ENCODE data around the gene CYTH1. TPM values are rescaled to one million over a fixed set of nuclear protein-coding genes. Genes with fewer than 3 reads are reported as not detected.
"Not testable (repeated sequence)": the region's sequence is repeated elsewhere in the genome, so short reads cannot be mapped to it uniquely, and the experiment has no call there.

CYTH1 gene
- total RNA-seq, 1 donor from 2014 or later = 62.9 TPM

GRCh38 chr17:78674595-78675315 is 107.3 kb downstream of the CYTH1 start:
- no peaks in the 10 kb centered on the region for H3K9me3 ChIP-seq
- H3K4me1 ChIP-seq = peaks cover 6% of the 10 kb centered on the region
- DNase-seq (ENCODE audit: extremely low spot score in 2 of 2) = no peak
- no peak overlapping the region for H3K4me3 ChIP-seq
- intact Hi-C loops (cut with DNase I) = no loop called here
- no peak overlapping the region for H3K27ac ChIP-seq
- TF ChIP-seq POLR2A (IDR thresholded peaks at IDR 0.05) (no peak), CTCF (IDR thresholded peaks at IDR 0.05) (no peak), POLR2AphosphoS5 (IDR thresholded peaks at IDR 0.05; ENCODE audit: insufficient read depth in 1 of 2, low read depth in 1 of 2) (no peak)
- H3K36me3 ChIP-seq = peaks cover 0 to 50% of the 10 kb centered on the region in 2 donors
- no peaks in the 10 kb centered on the region for H3K27me3 ChIP-seq

GRCh38 chr17:78674156-78674555 is 107.9 kb downstream of the CYTH1 start:
- no peak for DNase-seq (ENCODE audit: extremely low spot score in 2 of 2)
- Histone ChIP-seq H3K4me1 (peaks cover 6% of the 10 kb centered on the region), H3K9me3 (no peaks in the 10 kb centered on the region), H3K4me3 (no peak overlapping the region), H3K27me3 (no peaks in the 10 kb centered on the region), H3K36me3 (peaks cover 0 to 45% of the 10 kb centered on the region in 2 donors), H3K27ac (no peak overlapping the region)
- intact Hi-C loops (cut with DNase I) = no loop called here
- TF ChIP-seq POLR2AphosphoS5 (IDR thresholded peaks at IDR 0.05; ENCODE audit: insufficient read depth in 1 of 2, low read depth in 1 of 2) (no peak), CTCF (IDR thresholded peaks at IDR 0.05) (no peak), POLR2A (IDR thresholded peaks at IDR 0.05) (no peak)

GRCh38 chr17:78673395-78673794 is 108.7 kb downstream of the CYTH1 start:
- intact Hi-C loops (cut with DNase I) = no loop called here
- Histone ChIP-seq H3K27me3 (no peaks in the 10 kb centered on the region), H3K4me1 (peaks cover 6% of the 10 kb centered on the region), H3K27ac (peak overlapping the region; percentile 59), H3K9me3 (no peaks in the 10 kb centered on the region), H3K36me3 (peaks cover 0 to 38% of the 10 kb centered on the region in 2 donors), H3K4me3 (no peak overlapping the region)
- TF ChIP-seq POLR2AphosphoS5 (IDR thresholded peaks at IDR 0.05; ENCODE audit: insufficient read depth in 1 of 2, low read depth in 1 of 2) = no peak
- TF ChIP-seq CTCF (IDR thresholded peaks at IDR 0.05) = no peak
- no peak for TF ChIP-seq POLR2A (IDR thresholded peaks at IDR 0.05)
- DNase-seq (ENCODE audit: extremely low spot score in 2 of 2) = no peak

GRCh38 chr17:78672871-78673371 is 109.2 kb downstream of the CYTH1 start:
- peak in 1 of 2 donors; percentile 42 for TF ChIP-seq POLR2AphosphoS5 (IDR thresholded peaks at IDR 0.05; ENCODE audit: insufficient read depth in 1 of 2, low read depth in 1 of 2)
- TF ChIP-seq POLR2A (IDR thresholded peaks at IDR 0.05) = no peak
- no peak for DNase-seq (ENCODE audit: extremely low spot score in 2 of 2)
- peaks cover 0 to 33% of the 10 kb centered on the region in 2 donors for H3K36me3 ChIP-seq
- peaks cover 6% of the 10 kb centered on the region for H3K4me1 ChIP-seq
- H3K27me3 ChIP-seq = no peaks in the 10 kb centered on the region
- H3K27ac ChIP-seq = peak overlapping the region; percentile 59
- no peaks in the 10 kb centered on the region for H3K9me3 ChIP-seq
- intact Hi-C loops (cut with DNase I) = no loop called here
- no peak overlapping the region for H3K4me3 ChIP-seq

- H3K27ac ChIP-seq = peak overlapping the region; percentile 59
- H3K4me1 ChIP-seq = peaks cover 6% of the 10 kb centered on the region
- TF ChIP-seq POLR2A (IDR thresholded peaks at IDR 0.05) = no peak
- no peak for TF ChIP-seq CTCF (IDR thresholded peaks at IDR 0.05)
- TF ChIP-seq POLR2AphosphoS5 (IDR thresholded peaks at IDR 0.05; ENCODE audit: insufficient read depth in 1 of 2, low read depth in 1 of 2) = no peak
- H3K36me3 ChIP-seq = peaks cover 0 to 24% of the 10 kb centered on the region in 2 donors
- H3K9me3 ChIP-seq = no peaks in the 10 kb centered on the region
- intact Hi-C loops (cut with DNase I) = no loop called here
- no peak overlapping the region for H3K4me3 ChIP-seq
- DNase-seq (ENCODE audit: extremely low spot score in 2 of 2) = no peak
- no peaks in the 10 kb centered on the region for H3K27me3 ChIP-seq
Observed at GRCh38 chr17:78672005-78672404, 110.1 kb downstream of the CYTH1 start.

- intact Hi-C loops (cut with DNase I); DNase-seq (ENCODE audit: extremely low spot score in 2 of 2); H3K9me3 ChIP-seq; H3K4me1 ChIP-seq; H3K27me3 ChIP-seq; H3K4me3 ChIP-seq: not testable (repeated sequence)
- Histone ChIP-seq H3K27ac (peak overlapping the region; percentile 59), H3K36me3 (peaks cover 0 to 20% of the 10 kb centered on the region in 2 donors)
Observed at GRCh38 chr17:78671726-78672001, 110.4 kb downstream of the CYTH1 start.

Data from vagina (tissue), 2 donors.